Effector CD4-positive, alpha-beta T cell (primary cell): ENCODE measurements around the gene ZNF503.
"Not testable (repeated sequence)": the region's sequence is repeated elsewhere in the genome, so short reads cannot be mapped to it uniquely, and the experiment has no call there.

Source experiments
- DNase-seq: peaks from one replicate; pipeline ENCODE4 v3.0.0-alpha.2; 2020

Gene ZNF503

DNA sequence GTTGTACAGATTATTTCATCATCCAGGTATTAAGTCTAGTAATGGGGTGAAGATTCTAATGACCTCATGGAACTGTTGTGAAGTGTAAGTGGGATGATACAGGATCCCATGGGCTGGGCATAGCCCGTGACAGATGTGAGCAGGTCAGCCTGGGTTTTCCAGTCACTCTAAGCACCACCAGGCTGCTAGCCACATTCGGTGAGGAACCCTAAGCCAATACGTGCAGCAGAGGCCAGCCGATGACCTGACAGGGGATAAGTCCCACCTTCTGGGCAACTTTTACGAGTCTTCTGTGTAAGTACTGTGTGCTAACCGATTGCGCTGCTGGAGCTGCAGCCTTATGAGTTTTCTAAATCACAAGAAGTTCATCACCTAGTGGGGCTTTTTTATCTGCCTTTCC, 7.3 kb downstream of the ZNF503 start:
- no peak for DNase-seq

DNA sequence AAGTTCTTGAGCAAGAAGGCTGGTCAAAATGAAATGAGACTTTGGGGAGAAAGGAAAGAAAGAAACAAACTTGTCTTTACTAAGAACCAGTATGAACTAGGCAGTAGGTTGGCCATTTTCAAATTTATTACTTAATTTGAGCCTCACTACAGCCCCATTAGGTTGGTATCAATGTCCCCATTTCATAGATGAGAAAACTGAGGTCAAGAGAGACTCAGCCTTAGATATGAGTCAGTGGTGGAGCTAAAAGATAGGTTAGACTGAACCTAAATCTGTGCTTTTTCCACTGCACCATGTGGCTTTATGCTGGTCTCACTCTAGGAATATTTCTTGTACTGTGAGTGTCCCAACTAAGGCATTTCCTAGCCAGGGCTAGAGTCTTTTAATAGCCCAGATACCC, 8.8 kb downstream of the ZNF503 start:
- DNase-seq = no peak

GRCh38 chr10:75392271-75392670, 9.3 kb downstream of the ZNF503 start:
- no peak for DNase-seq

- no peak for DNase-seq
Observed at GRCh38 chr10:75390178-75390577, 11.4 kb downstream of the ZNF503 start.

DNA sequence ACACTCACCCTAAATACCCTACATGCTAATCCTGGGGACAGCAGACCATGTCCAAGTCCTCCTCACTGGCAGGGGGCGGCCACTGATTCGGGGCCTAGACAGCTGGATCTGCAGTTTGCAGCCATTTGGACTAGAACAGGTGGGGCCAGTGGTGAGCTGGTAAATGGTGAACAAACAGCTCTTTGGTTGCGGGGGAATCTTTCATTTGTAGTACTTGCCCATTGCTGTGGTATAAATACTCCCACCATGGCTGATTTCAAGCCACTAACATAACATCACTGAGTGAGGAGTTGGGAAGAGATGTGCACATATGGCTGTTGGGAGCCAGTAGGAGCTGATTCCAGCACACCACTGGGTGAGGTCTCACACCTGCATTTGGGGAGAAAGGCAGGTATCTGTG, 13.5 kb downstream of the ZNF503 start:
- DNase-seq = no peak

DNA sequence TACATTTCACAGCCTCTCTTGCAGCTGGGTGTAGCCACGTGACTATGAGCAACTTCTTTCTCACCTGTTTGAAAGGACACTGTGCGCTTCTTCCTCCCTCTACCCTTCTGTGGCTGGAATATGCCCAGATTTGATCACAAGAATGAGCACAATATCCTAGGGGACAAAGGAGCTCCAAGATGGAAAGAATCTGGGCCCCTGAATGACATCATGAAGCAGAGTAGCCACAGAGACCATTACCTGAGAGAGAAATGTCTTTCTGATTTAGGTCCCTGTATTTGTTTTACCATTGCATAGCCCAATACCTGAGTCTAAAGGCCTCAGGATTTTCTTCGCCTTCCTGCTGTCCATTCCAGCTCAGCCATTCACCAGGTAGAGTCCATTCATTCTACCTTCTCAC, 15.4 kb downstream of the ZNF503 start:
- no peak for DNase-seq

GRCh38 chr10:75379817-75380216, 21.7 kb downstream of the ZNF503 start:
- no peak for DNase-seq

GRCh38 chr10:75379212-75379724, 22.3 kb downstream of the ZNF503 start:
- no peak for DNase-seq

DNA sequence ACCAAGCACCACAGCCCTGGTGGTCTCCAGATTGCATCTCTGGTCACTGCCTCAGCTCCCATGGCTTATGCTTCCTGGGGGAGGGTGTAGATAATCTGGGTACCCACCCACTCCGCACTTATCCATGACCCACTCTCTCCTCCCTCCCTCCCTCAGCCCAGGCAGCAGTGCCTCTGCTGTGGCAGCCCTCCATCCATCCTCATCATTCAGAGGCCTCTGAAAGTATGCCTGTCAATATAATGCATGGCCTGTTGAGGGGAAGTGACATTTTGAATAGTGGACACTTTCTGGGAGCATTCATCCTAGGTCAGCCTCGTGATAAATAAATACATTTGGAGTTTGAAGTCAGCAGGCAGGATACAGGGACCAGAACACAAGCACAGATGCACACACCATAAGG, 23.2 kb downstream of the ZNF503 start:
- DNase-seq = no peak

DNA sequence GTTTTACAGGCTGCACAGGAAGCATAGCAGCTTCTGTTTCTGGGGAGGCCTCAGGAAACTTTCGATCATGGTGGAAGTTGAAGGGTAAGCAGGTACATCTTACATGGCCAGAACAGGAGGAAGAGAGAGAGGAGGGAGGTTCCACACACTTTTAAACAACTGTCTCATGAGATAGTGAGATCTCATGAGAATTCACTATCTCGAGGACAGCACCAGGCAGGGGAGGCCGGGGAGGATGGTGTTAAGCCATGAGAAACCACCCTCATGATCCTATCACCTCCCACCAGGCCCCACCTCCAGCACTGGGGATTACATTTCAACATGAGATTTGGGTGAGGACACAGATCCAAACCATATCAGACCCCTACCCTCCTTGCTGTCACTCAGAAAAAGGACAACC, 23.7 kb downstream of the ZNF503 start:
- DNase-seq = no peak

DNA sequence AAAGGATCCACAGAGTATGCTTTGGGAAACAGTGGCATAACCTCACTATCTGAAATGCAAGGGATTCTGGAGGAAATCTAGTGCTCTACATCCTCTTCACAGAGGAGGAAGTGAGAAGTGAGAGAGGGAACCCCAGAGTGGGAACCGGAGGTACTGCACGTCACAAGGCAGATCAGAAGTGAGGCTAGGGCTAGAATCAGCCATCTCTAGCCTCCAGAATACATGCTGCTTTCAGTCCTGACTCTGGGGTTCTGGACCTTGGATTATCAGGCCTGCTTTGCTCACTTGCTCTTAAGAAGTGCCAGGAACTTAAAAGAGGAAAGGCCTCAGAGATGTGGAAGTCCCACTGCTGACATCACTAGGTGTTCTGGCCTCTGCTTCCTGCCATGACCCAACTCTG, 25.7 kb downstream of the ZNF503 start:
- DNase-seq = no peak

GRCh38 chr10:75371010-75371409, 30.6 kb downstream of the ZNF503 start:
- no peak for DNase-seq

GRCh38 chr10:75369838-75370237, 31.7 kb downstream of the ZNF503 start:
- not testable (repeated sequence) for DNase-seq

DNA sequence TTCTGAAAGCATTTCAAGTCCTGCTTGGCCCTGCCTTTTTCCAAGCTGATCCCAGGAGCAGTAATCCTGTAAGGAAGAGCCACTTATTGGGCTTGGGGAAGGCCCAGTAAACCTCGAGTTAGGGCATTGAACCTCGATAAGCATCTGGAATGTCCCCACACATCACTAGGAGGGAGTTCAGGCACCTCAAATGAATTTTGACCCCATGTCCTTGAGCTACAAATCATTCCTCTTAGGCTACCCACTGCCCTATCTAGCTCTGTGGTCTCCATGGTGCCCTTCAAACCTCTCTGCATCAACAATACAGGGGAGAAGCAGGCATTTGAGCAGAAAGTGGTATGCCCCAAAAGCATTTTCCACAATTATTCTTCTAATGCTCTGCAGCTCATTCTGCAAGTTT, 33.7 kb downstream of the ZNF503 start:
- no peak for DNase-seq

- DNase-seq = no peak
Observed at GRCh38 chr10:75367021-75367487, 34.5 kb downstream of the ZNF503 start.

DNA sequence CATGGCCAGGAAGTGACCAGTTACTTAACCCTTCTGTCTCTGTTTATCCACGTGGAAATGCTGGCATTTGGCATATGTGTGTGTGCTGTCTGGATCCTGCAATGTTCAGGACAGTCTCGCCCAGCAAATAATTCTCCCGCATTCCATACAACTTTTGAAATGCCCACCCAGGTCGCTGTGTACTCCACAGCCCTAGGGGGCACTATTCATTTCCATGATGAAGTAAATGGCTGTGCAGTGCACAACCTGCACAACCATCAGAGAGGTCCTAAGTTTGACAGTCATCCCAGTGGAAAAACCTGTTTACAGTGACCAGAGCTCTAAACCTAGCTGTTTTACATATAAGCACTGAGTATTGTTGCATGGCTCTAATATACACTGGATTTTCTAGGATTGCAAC, 38.1 kb downstream of the ZNF503 start:
- no peak for DNase-seq

- not testable (repeated sequence) for DNase-seq
Observed at GRCh38 chr10:75359876-75360275, 41.7 kb downstream of the ZNF503 start.

GRCh38 chr10:75358835-75359421, 42.6 kb downstream of the ZNF503 start:
- DNase-seq = no peak

GRCh38 chr10:75358132-75358531, 43.4 kb downstream of the ZNF503 start:
- no peak for DNase-seq

DNA sequence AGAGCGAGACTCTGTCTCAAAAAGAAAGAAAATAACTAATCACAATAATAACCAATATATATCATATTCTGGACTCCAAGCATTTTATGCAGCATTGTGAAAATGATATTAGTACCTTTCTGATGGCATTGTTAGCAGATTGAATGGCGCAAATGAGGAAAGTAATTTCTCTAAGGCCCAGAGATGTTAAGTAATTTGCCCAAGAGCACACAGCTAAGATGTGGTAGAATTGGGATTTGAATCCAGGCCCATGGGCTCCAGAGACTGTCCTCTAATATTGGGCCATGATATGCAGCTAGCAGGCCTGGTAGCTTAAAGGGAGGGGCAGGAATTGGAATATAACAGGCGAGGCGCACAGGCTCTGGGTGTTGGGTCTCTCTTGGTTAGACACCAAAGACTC, 44.1 kb downstream of the ZNF503 start:
- DNase-seq = no peak

GRCh38 chr10:75356484-75356883, 45.1 kb downstream of the ZNF503 start:
- no peak for DNase-seq

- no peak for DNase-seq
Observed at GRCh38 chr10:75355706-75356105, 45.9 kb downstream of the ZNF503 start.

- DNase-seq = no peak
Observed at GRCh38 chr10:75353183-75353582, 48.4 kb downstream of the ZNF503 start.

GRCh38 chr10:75352650-75353049, 48.9 kb downstream of the ZNF503 start:
- DNase-seq = no peak

GRCh38 chr10:75351637-75352036, 49.9 kb downstream of the ZNF503 start:
- DNase-seq = no peak
